ENCODE results near the gene EEPD1.

EEPD1 gene

DNA sequence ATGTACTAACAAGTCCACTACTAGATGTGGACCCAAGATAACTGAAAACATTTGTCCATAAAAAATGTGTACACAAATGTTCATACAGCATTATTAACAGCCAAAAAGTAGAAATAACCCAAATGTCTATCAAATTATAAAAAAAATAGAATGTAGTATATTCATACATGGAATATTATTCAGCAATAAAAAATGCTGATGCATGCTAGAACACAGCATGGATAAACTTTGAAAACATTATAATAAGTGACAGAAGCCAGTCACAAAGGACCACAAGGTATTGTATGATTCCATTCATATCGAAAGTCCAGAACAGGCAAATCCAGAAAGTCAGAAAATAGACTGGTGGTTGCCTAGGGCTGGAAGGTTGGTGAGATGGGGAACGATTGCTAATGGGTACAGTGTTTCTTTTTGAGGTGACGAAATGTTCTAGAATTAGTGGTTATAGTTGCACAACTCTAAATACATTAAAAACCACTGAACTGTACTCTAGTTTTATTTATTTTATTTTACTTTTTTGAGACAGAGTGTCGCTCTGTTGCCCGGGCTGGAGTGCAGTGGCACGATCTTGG lies 193.3 kb downstream of the EEPD1 start:
- no peak for DNase-seq

GRCh38 chr7:36348256-36348655 lies 195.2 kb downstream of the EEPD1 start:
- no peak for DNase-seq

DNA sequence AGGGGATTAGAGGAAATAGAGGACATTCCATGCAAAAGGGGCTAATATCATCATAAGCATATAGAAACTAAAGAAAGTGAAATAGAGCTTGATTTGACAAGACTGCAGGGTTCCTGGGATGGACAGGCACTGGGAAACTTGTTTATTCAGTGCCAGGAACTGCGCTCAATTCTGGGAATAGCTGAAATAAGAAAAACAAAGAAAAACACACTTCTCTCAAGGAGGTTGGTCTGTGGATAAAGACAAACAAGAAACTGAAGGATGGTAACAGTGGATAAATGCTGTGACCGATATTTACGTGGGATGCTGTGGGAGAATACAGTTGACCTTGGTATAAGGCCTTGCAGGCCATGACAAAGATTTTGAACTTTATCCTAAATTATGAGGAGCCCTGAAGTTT lies 195.7 kb downstream of the EEPD1 start:
- no peak for DNase-seq

DNA sequence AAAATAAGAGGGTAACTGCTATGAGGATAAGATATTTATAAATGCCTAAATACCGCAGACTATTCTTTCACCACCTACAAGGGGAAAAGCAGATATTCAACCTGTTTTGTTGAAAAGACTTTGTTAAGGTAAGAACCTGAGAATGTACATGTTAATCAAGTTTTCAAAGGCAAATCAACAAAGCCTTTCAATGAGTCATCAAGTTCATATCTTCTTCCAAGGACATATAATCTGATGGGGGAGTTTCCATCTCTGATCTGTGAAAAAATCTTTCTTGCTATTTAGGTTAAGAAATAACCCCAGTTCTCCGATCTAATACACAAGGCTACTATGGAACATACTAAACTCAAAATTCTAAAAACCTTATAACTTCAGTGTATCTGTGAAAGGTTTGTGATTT lies 196.6 kb downstream of the EEPD1 start:
- no peak for DNase-seq

Data from effector CD8-positive, alpha-beta T cell (primary cell).